Measurements from ENCODE around the gene CACFD1.

CACFD1 gene

GRCh38 chr9:133509179-133510083, 49.7 kb downstream of the CACFD1 start:
- TF ChIP-seq FOXP2 (optimal IDR thresholded peaks at IDR 0.05; ENCODE audit: borderline replicate concordance, extremely low read depth, extremely low read length, insufficient read depth) (no peak), TAF1 (IDR thresholded peaks at IDR 0.05; ENCODE audit: borderline replicate concordance, insufficient read depth, low read length) (no peak), REST (IDR thresholded peaks at IDR 0.05; ENCODE audit: insufficient read depth in 1 of 2, low read depth in 2 of 2, low read length in 2 of 2) (no peak), SIN3A (IDR thresholded peaks at IDR 0.05; ENCODE audit: borderline replicate concordance, insufficient read depth, low read length) (no peak), POLR2AphosphoS5 (IDR thresholded peaks at IDR 0.05; ENCODE audit: low read depth, low read length) (no peak)

GRCh38 chr9:133510926-133511505, 51.2 kb downstream of the CACFD1 start:
- TF ChIP-seq POLR2AphosphoS5 (IDR thresholded peaks at IDR 0.05; ENCODE audit: low read depth, low read length) (no peak), SIN3A (IDR thresholded peaks at IDR 0.05; ENCODE audit: borderline replicate concordance, insufficient read depth, low read length) (no peak), FOXP2 (optimal IDR thresholded peaks at IDR 0.05; ENCODE audit: borderline replicate concordance, extremely low read depth, extremely low read length, insufficient read depth) (no peak), TAF1 (IDR thresholded peaks at IDR 0.05; ENCODE audit: borderline replicate concordance, insufficient read depth, low read length) (no peak), REST (IDR thresholded peaks at IDR 0.05; ENCODE audit: insufficient read depth in 1 of 2, low read depth in 2 of 2, low read length in 2 of 2) (no peak)

- no peak for TF ChIP-seq POLR2AphosphoS5 (IDR thresholded peaks at IDR 0.05; ENCODE audit: low read depth, low read length)
- no peak for TF ChIP-seq FOXP2 (optimal IDR thresholded peaks at IDR 0.05; ENCODE audit: borderline replicate concordance, extremely low read depth, extremely low read length, insufficient read depth)
- TF ChIP-seq TAF1 (IDR thresholded peaks at IDR 0.05; ENCODE audit: borderline replicate concordance, insufficient read depth, low read length) = no peak
- no peak for TF ChIP-seq SIN3A (IDR thresholded peaks at IDR 0.05; ENCODE audit: borderline replicate concordance, insufficient read depth, low read length)
- no peak for TF ChIP-seq REST (IDR thresholded peaks at IDR 0.05; ENCODE audit: insufficient read depth in 1 of 2, low read depth in 2 of 2, low read length in 2 of 2)
Observed at GRCh38 chr9:133511607-133512006, 51.8 kb downstream of the CACFD1 start.

GRCh38 chr9:133512253-133513213, 52.8 kb downstream of the CACFD1 start:
- TF ChIP-seq REST (IDR thresholded peaks at IDR 0.05; ENCODE audit: insufficient read depth in 1 of 2, low read depth in 2 of 2, low read length in 2 of 2) (no peak), FOXP2 (optimal IDR thresholded peaks at IDR 0.05; ENCODE audit: borderline replicate concordance, extremely low read depth, extremely low read length, insufficient read depth) (no peak), SIN3A (IDR thresholded peaks at IDR 0.05; ENCODE audit: borderline replicate concordance, insufficient read depth, low read length) (no peak), POLR2AphosphoS5 (IDR thresholded peaks at IDR 0.05; ENCODE audit: low read depth, low read length) (no peak), TAF1 (IDR thresholded peaks at IDR 0.05; ENCODE audit: borderline replicate concordance, insufficient read depth, low read length) (no peak)
